Measurements from ENCODE around the gene DKKL1. TPM values are rescaled to one million over a fixed set of nuclear protein-coding genes. Genes with fewer than 3 reads are reported as not detected.
A peak's percentile ranks its signal among the peaks of the same experiment; 100 is the strongest.

Gene DKKL1
- polyA plus RNA-seq, 2 of the 4 experiments (the other 2 are of a cell fraction) = 0.37 to 0.53 TPM

DNA sequence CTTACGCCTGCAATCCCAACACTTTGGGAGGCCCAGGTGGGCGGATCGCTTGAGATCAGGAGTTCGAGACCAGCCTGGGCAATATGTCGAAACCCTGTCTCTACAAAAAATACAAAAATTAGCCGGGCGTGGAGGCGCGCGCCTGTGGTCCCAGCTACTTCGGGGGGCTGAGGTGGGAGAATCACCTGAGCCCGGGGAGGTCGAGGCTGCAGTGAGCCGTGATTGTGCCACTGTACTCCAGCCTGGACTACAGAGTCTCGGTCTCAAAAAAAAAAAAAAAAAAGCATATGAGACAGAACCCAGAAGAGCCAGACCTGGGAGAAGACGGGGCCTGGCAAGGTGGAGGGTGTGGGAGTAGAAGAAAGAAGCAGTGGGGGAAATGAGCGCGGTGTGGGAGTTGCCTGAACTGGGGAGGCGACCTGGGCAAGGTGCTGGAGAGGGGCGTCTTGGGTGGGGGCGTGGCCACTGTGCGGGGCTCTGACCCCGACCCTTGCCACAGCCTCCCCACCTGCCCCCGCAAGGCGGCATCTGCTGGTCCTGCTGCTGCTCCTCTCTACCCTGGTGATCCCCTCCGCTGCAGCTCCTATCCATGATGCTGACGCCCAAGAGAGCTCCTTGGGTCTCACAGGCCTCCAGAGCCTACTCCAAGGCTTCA lies 533 bp downstream of the DKKL1 start:
- no peak for ATAC-seq
- peak overlapping the region; percentile 73 to 83 for H3K27ac ChIP-seq
- no peak for FAIRE-seq
- peaks cover 15% of the 10 kb centered on the region; the same call in 2 of the 3 replicates for H3K4me1 ChIP-seq
- H3K4me2 ChIP-seq = peak overlapping the region; percentile 74
- ChIA-PET POLR2A (no interaction called here), CTCF (interaction anchor here (1.5 kb wide), 1 partner anchor 78 kb away, joined by 5 read pairs; the partner anchor contains the start of gene SLC17A7)
- peaks cover 13% of the 10 kb centered on the region for H3K9me3 ChIP-seq
- no peak for TF ChIP-seq MAFK (IDR thresholded peaks at IDR 0.05; ENCODE audit: partially characterized antibody)
- TF ChIP-seq NR3C1 (IDR thresholded peaks at IDR 0.05) = no peak
- no peak for TF ChIP-seq NPAS2 (CRISPR knock-in tag; IDR thresholded peaks at IDR 0.05; ENCODE audit: borderline replicate concordance)
- TF ChIP-seq CEBPB (IDR thresholded peaks at IDR 0.05) = peak in 1 of 2 experiments; percentile 75; a peak in 2 of 4 replicates
- TF ChIP-seq ZNF302 (CRISPR knock-in tag; IDR thresholded peaks at IDR 0.05) = no peak
- TF ChIP-seq HEYL (CRISPR knock-in tag; IDR thresholded peaks at IDR 0.05) = no peak
- no peak for TF ChIP-seq ZFP36 (IDR thresholded peaks at IDR 0.05; ENCODE audit: borderline replicate concordance, partially characterized antibody)
- no peak for TF ChIP-seq E2F6 (IDR thresholded peaks at IDR 0.05; ENCODE audit: borderline replicate concordance, low read depth)
- no peak for TF ChIP-seq ZSCAN20 (CRISPR knock-in tag; IDR thresholded peaks at IDR 0.05)
- TF ChIP-seq BHLHE40 (IDR thresholded peaks at IDR 0.05; ENCODE audit: low read depth, low read length) = no peak
- peak; percentile 24; the same call in 1 of the 2 replicates for TF ChIP-seq PHF8 (IDR thresholded peaks at IDR 0.05; ENCODE audit: borderline replicate concordance, low read depth)
- TF ChIP-seq SMC3 (IDR thresholded peaks at IDR 0.05) = no peak
- TF ChIP-seq POLR2A (IDR thresholded peaks at IDR 0.05; ENCODE audit: low read length) = no peak
- peak overlapping the region; percentile 44 for H3K4me3 ChIP-seq
- DNase-seq (ENCODE audit: low read depth in 1 of 2, low spot score in 1 of 2) = no peak
- WGBS (ENCODE audit: missing lambda C conversion rate) = 68% methylated on average over 27 of the region's 27 CpGs

DNA sequence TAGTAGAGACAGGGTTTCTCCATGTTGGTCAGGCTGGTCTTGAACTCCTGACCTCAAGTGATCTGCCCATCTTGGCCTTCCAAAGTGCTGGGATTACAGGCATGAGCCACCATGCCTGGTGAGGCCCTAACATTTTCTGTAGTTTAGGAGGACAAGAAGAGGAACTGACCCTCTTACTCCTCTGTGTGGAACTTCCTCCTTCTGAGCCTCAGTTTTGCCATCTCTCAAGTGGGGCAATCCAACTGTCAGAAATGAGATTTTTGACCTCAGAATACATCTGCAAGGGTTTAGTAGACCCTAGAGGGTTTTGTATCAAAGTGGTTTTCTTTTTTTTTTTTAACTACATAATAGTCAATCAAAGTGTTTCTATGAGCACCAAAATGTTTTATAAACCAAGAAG lies 2.4 kb downstream of the DKKL1 start:
- Histone ChIP-seq H3K9me3 (peaks cover 25% of the 10 kb centered on the region), H3K4me3 (no peak overlapping the region), H3K4me1 (peaks cover 13% of the 10 kb centered on the region; the same call in 2 of the 3 replicates), H3K27ac (no peak overlapping the region), H3K4me2 (no peak overlapping the region)
- TF ChIP-seq FOXS1 (CRISPR knock-in tag; IDR thresholded peaks at IDR 0.05) (no peak), RNF2 (IDR thresholded peaks at IDR 0.05; ENCODE audit: borderline replicate concordance, low read depth) (no peak), HDAC2 (IDR thresholded peaks at IDR 0.05) (0 out of 2 replicates have a peak, but pooled peaks have one; percentile 36), KDM1A (IDR thresholded peaks at IDR 0.05; ENCODE audit: low read depth) (peak; percentile 79; the same call in 1 of the 2 replicates), TFCP2L1 (CRISPR knock-in tag; IDR thresholded peaks at IDR 0.05) (no peak)
- TF ChIP-seq, protein P1, sequence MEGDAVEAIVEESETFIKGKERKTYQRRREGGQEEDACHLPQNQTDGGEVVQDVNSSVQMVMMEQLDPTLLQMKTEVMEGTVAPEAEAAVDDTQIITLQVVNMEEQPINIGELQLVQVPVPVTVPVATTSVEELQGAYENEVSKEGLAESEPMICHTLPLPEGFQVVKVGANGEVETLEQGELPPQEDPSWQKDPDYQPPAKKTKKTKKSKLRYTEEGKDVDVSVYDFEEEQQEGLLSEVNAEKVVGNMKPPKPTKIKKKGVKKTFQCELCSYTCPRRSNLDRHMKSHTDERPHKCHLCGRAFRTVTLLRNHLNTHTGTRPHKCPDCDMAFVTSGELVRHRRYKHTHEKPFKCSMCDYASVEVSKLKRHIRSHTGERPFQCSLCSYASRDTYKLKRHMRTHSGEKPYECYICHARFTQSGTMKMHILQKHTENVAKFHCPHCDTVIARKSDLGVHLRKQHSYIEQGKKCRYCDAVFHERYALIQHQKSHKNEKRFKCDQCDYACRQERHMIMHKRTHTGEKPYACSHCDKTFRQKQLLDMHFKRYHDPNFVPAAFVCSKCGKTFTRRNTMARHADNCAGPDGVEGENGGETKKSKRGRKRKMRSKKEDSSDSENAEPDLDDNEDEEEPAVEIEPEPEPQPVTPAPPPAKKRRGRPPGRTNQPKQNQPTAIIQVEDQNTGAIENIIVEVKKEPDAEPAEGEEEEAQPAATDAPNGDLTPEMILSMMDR (IDR thresholded peaks at IDR 0.05) = no peak
- TF ChIP-seq, protein P2, sequence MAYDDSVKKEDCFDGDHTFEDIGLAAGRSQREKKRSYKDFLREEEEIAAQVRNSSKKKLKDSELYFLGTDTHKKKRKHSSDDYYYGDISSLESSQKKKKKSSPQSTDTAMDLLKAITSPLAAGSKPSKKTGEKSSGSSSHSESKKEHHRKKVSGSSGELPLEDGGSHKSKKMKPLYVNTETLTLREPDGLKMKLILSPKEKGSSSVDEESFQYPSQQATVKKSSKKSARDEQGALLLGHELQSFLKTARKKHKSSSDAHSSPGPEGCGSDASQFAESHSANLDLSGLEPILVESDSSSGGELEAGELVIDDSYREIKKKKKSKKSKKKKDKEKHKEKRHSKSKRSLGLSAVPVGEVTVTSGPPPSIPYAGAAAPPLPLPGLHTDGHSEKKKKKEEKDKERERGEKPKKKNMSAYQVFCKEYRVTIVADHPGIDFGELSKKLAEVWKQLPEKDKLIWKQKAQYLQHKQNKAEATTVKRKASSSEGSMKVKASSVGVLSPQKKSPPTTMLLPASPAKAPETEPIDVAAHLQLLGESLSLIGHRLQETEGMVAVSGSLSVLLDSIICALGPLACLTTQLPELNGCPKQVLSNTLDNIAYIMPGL (CRISPR knock-in tag; IDR thresholded peaks at IDR 0.05; ENCODE audit: borderline replicate concordance) = no peak
- POLR2A ChIA-PET = no interaction called here
- no peak for DNase-seq (ENCODE audit: low read depth in 1 of 2, low spot score in 1 of 2)
- CTCF ChIA-PET = interaction anchor here (0.7 to 4.7 kb wide), 6 partner anchors 10 to 1101 kb away, joined by 3 to 34 read pairs (median 5); no protein-coding TSS in a partner anchor
- no peak for ATAC-seq
- no peak for FAIRE-seq

Measured in A549 (cell line).